Panc1 (cell line): ENCODE results near the gene CDKAL1.

ENCODE experiments used
- POLR2AphosphoS5 ChIP-seq: IDR thresholded peaks from 2 replicates; pipeline ENCODE4 v1.6.1; 2012; ENCODE audit warnings: mild to moderate bottlenecking, low read depth, low read length, moderate library complexity
- REST ChIP-seq, 2 experiments: IDR thresholded peaks; 2 replicates each; pipeline ENCODE4 v1.6.1; 2011 to 2012; ENCODE audit warnings: low read depth in 2 of 2, control low read depth in 1 of 2, low read length in 1 of 2, mild to moderate bottlenecking in 1 of 2, moderate library complexity in 1 of 2; ENCODE audit not compliant: insufficient read depth in 1 of 2
- SIN3A ChIP-seq: IDR thresholded peaks from 2 replicates; pipeline ENCODE4 v1.6.1; 2012; ENCODE audit warnings: low read depth, mild to moderate bottlenecking, low read length, moderate library complexity, borderline replicate concordance; ENCODE audit not compliant: insufficient read depth
- TF ChIP-seq, protein P1 (sequence below): fragments of 450-650 bp; IDR thresholded peaks from 2 replicates; pipeline ENCODE4 v1.5.1; 2017; ENCODE audit warnings: mild to moderate bottlenecking

DNA sequence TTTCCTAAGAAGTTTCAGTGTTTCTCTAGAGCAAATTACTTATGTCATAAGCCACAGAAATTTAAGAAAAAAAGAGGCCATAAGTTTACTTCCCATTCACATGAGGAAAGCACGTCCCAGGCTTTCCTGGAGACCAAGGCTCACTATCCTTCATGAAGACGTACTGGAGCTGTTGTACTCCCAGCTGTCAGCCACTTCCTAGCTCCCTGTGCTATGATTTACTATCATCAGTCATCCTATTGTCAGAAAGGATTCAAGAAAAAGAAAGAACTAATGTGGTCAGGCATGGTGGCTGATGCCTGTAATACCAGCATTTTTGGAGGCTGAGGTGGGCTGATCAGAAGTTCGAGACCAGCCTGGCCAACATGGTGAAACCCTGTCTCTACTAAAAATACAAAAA lies 721.9 kb downstream of the CDKAL1 start:
- TF ChIP-seq, protein P1, sequence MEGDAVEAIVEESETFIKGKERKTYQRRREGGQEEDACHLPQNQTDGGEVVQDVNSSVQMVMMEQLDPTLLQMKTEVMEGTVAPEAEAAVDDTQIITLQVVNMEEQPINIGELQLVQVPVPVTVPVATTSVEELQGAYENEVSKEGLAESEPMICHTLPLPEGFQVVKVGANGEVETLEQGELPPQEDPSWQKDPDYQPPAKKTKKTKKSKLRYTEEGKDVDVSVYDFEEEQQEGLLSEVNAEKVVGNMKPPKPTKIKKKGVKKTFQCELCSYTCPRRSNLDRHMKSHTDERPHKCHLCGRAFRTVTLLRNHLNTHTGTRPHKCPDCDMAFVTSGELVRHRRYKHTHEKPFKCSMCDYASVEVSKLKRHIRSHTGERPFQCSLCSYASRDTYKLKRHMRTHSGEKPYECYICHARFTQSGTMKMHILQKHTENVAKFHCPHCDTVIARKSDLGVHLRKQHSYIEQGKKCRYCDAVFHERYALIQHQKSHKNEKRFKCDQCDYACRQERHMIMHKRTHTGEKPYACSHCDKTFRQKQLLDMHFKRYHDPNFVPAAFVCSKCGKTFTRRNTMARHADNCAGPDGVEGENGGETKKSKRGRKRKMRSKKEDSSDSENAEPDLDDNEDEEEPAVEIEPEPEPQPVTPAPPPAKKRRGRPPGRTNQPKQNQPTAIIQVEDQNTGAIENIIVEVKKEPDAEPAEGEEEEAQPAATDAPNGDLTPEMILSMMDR, result no peak
- TF ChIP-seq REST (IDR thresholded peaks at IDR 0.05; ENCODE audit: insufficient read depth in 1 of 2, low read depth in 2 of 2, low read length in 1 of 2), result no peak
- no peak for TF ChIP-seq SIN3A
- no peak for TF ChIP-seq POLR2AphosphoS5
